Trophoblast cell (in vitro differentiated cells and primary cell): ENCODE data around the gene TCERG1L.

Experiments used
- DNase-seq, 2 donors: peaks; one replicate each; pipeline ENCODE4 v3.0.0-alpha.2; 2016
- H2AFZ ChIP-seq: 2 replicates; pipeline ENCODE4 v1.6.1; 2013; ENCODE audit warnings: low read length, moderate library complexity, mild to moderate bottlenecking; ENCODE audit not compliant: insufficient read depth, poor library complexity
- H2AK5ac ChIP-seq: 2 replicates; pipeline ENCODE4 v1.6.1; 2013; ENCODE audit warnings: mild to moderate bottlenecking, low read length
- H2BK120ac ChIP-seq: 2 replicates; pipeline ENCODE4 v1.6.1; 2013; ENCODE audit warnings: low read length, mild to moderate bottlenecking, moderate library complexity; ENCODE audit not compliant: insufficient read depth, poor library complexity
- H2BK12ac ChIP-seq: 2 replicates; pipeline ENCODE4 v1.6.1; 2013; ENCODE audit warnings: mild to moderate bottlenecking, low read length, moderate library complexity
- H2BK5ac ChIP-seq: 2 replicates; pipeline ENCODE4 v1.6.1; 2013; ENCODE audit warnings: low read length, low read depth, moderate library complexity, mild to moderate bottlenecking; ENCODE audit not compliant: poor library complexity
- H3K14ac ChIP-seq: 2 replicates; pipeline ENCODE4 v1.6.1; 2013; ENCODE audit warnings: mild to moderate bottlenecking, low read length
- H3K18ac ChIP-seq: 2 replicates; pipeline ENCODE4 v1.6.1; 2013; ENCODE audit warnings: mild to moderate bottlenecking, low read length
- H3K23ac ChIP-seq: 2 replicates; pipeline ENCODE4 v1.6.1; 2013; ENCODE audit warnings: low read length
- H3K27ac ChIP-seq: 2 replicates; pipeline ENCODE4 v1.5.1; 2013; ENCODE audit warnings: low read depth, mild to moderate bottlenecking, inconsistent platforms, low read length, moderate library complexity
- H3K27me3 ChIP-seq: 2 replicates; pipeline ENCODE4 v1.6.1; 2013; ENCODE audit warnings: inconsistent platforms, mild to moderate bottlenecking, low read length, moderate library complexity; ENCODE audit not compliant: insufficient read depth
- H3K36me3 ChIP-seq, 2 experiments: 1 replicate in 1 of 2; 2 replicates in 1 of 2; pipeline ENCODE4 v1.6.1; 2013; ENCODE audit warnings: low read length in 2 of 2, mild to moderate bottlenecking in 2 of 2, moderate library complexity in 1 of 2; ENCODE audit not compliant: insufficient read depth in 2 of 2, control insufficient read depth in 1 of 2
- H3K4ac ChIP-seq: 2 replicates; pipeline ENCODE4 v1.6.1; 2013; ENCODE audit warnings: low read depth, mild to moderate bottlenecking, low read length, moderate library complexity
- H3K4me1 ChIP-seq, 2 experiments: 1 replicate in 1 of 2; 2 replicates in 1 of 2; pipeline ENCODE4 v1.6.1; 2013; ENCODE audit warnings: low read length in 2 of 2, mild to moderate bottlenecking in 2 of 2, moderate library complexity in 1 of 2; ENCODE audit not compliant: insufficient read depth in 2 of 2, control insufficient read depth in 1 of 2
- H3K4me2 ChIP-seq: 2 replicates; pipeline ENCODE4 v1.6.1; 2013; ENCODE audit warnings: inconsistent platforms, mild to moderate bottlenecking, low read length, moderate library complexity
- H3K4me3 ChIP-seq: 2 replicates; pipeline ENCODE4 v1.5.1; 2013; ENCODE audit warnings: mild to moderate bottlenecking, low read depth, low read length, inconsistent platforms
- H3K79me1 ChIP-seq: one replicate; pipeline ENCODE4 v1.6.1; 2013; ENCODE audit warnings: low read length
- H3K79me2 ChIP-seq: 2 replicates; pipeline ENCODE4 v1.6.1; 2013; ENCODE audit warnings: low read length, mild to moderate bottlenecking; ENCODE audit not compliant: control insufficient read depth, insufficient read depth, poor library complexity
- H3K9ac ChIP-seq: 2 replicates; pipeline ENCODE4 v1.6.1; 2013; ENCODE audit warnings: mild to moderate bottlenecking, low read length
- H3K9me3 ChIP-seq: 2 replicates; pipeline ENCODE4 v1.6.1; 2013; ENCODE audit warnings: low read depth, mild to moderate bottlenecking, control low read depth, inconsistent platforms, low read length; ENCODE audit not compliant: insufficient read depth
- H4K12ac ChIP-seq: 2 replicates; pipeline ENCODE4 v1.6.1; 2013; ENCODE audit warnings: low read depth, mild to moderate bottlenecking, low read length, moderate library complexity
- H4K8ac ChIP-seq: 2 replicates; pipeline ENCODE4 v1.6.1; 2013; ENCODE audit warnings: low read depth, mild to moderate bottlenecking, low read length, moderate library complexity
- H4K91ac ChIP-seq: one replicate; pipeline ENCODE4 v1.6.1; 2013; ENCODE audit warnings: low read depth, mild to moderate bottlenecking, low read length, moderate library complexity
- WGBS: extraction: QIAGEN DNeasy Blood & Tissue Kit; methylation state at CpG from one replicate; pipeline ENCODE4 v1.1.7; 2013; ENCODE audit warnings: missing lambda C conversion rate; ENCODE audit not compliant: insufficient read length, insufficient coverage; ENCODE audit errors: extremely low coverage; 5-methylcytosine and 5-hydroxymethylcytosine counted together

TCERG1L gene

DNA sequence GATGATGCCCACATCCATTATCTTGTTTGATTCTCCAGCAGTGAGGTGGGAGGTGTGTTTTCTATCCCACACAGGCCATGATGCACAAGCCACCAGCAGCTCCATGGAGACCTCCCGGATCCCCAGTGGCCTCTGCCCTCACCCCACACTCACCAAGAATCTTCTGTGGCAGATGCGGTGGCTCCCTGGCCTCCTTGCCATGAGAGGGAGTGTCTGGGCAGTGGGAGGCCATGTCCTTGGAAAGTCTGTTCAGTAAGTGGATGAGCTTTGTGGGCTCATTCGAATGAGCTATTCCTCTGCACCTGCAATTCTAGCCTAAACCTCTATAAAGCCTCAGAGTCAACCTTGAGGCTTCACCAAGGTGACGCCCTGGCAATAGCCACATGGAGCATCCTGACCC, 243.8 kb downstream of the TCERG1L start:
- DNase-seq: no peak
- no peak overlapping the region for H3K4me3 ChIP-seq
- no CpG with 5 or more reads among the region's 4 CpGs for WGBS

GRCh38 chr10:131065673-131066305, 245.7 kb downstream of the TCERG1L start:
- WGBS: no CpG with 5 or more reads among the region's 5 CpGs

More for the DNA sequence above, 243.8 kb downstream of the TCERG1L start:
- H3K79me2 ChIP-seq: no peaks in the 10 kb centered on the region
- H2AK5ac ChIP-seq: no peak overlapping the region
- no peak overlapping the region for H3K18ac ChIP-seq
- H4K91ac ChIP-seq: no peak overlapping the region
- no peak overlapping the region for H4K12ac ChIP-seq
- no peaks in the 10 kb centered on the region for H3K27me3 ChIP-seq
- no peaks in the 10 kb centered on the region for H3K36me3 ChIP-seq
- no peak overlapping the region for H2BK12ac ChIP-seq
- no peak overlapping the region for H4K8ac ChIP-seq
- H3K9me3 ChIP-seq: peaks cover 1% of the 10 kb centered on the region
- H3K4ac ChIP-seq: no peak overlapping the region
- no peak overlapping the region for H3K9ac ChIP-seq
- H3K4me1 ChIP-seq: no peaks in the 10 kb centered on the region
- no peak overlapping the region for H2AFZ ChIP-seq
- H2BK5ac ChIP-seq: no peak overlapping the region
- H2BK120ac ChIP-seq: no peak overlapping the region
- no peak overlapping the region for H3K14ac ChIP-seq
- peaks cover 2% of the 10 kb centered on the region for H3K79me1 ChIP-seq
- H3K23ac ChIP-seq: no peak overlapping the region
- H3K4me2 ChIP-seq: no peak overlapping the region
- H3K27ac ChIP-seq: no peak overlapping the region

GRCh38 chr10:131063311-131063710, 248.2 kb downstream of the TCERG1L start:
- H4K8ac ChIP-seq: no peak overlapping the region
- no peak overlapping the region for H3K18ac ChIP-seq
- H3K79me1 ChIP-seq: no peaks in the 10 kb centered on the region
- H3K4ac ChIP-seq: no peak overlapping the region
- H3K27ac ChIP-seq: no peak overlapping the region
- H4K91ac ChIP-seq: no peak overlapping the region
- H3K4me1 ChIP-seq: no peaks in the 10 kb centered on the region
- no peak overlapping the region for H2AFZ ChIP-seq
- H3K4me3 ChIP-seq: no peak overlapping the region
- DNase-seq: no peak
- no peak overlapping the region for H3K14ac ChIP-seq
- no peak overlapping the region for H4K12ac ChIP-seq
- H3K36me3 ChIP-seq: no peaks in the 10 kb centered on the region
- H2BK120ac ChIP-seq: no peak overlapping the region
- H2BK12ac ChIP-seq: no peak overlapping the region
- peaks cover 1% of the 10 kb centered on the region for H3K9me3 ChIP-seq
- no peak overlapping the region for H3K23ac ChIP-seq
- WGBS: no CpG with 5 or more reads among the region's 2 CpGs
- H3K27me3 ChIP-seq: no peaks in the 10 kb centered on the region
- H2BK5ac ChIP-seq: no peak overlapping the region
- H2AK5ac ChIP-seq: no peak overlapping the region
- H3K4me2 ChIP-seq: no peak overlapping the region
- no peak overlapping the region for H3K9ac ChIP-seq
- no peaks in the 10 kb centered on the region for H3K79me2 ChIP-seq

More at GRCh38 chr10:131065673-131066305, 245.7 kb downstream of the TCERG1L start:
- no peak overlapping the region for H3K4ac ChIP-seq
- H3K27ac ChIP-seq: no peak overlapping the region
- no peak for DNase-seq
- no peak overlapping the region for H4K8ac ChIP-seq
- no peak overlapping the region for H2BK120ac ChIP-seq
- no peaks in the 10 kb centered on the region for H3K36me3 ChIP-seq
- H3K79me1 ChIP-seq: peaks cover under 1% of the 10 kb centered on the region
- no peak overlapping the region for H4K12ac ChIP-seq
- no peak overlapping the region for H3K4me2 ChIP-seq
- H2AK5ac ChIP-seq: no peak overlapping the region
- no peak overlapping the region for H2BK12ac ChIP-seq
- no peak overlapping the region for H3K14ac ChIP-seq
- H2BK5ac ChIP-seq: no peak overlapping the region
- peaks cover 1% of the 10 kb centered on the region for H3K9me3 ChIP-seq
- no peak overlapping the region for H3K4me3 ChIP-seq
- no peaks in the 10 kb centered on the region for H3K27me3 ChIP-seq
- H3K4me1 ChIP-seq: no peaks in the 10 kb centered on the region
- no peak overlapping the region for H2AFZ ChIP-seq
- H3K18ac ChIP-seq: no peak overlapping the region
- H3K79me2 ChIP-seq: no peaks in the 10 kb centered on the region
- no peak overlapping the region for H3K9ac ChIP-seq
- H4K91ac ChIP-seq: no peak overlapping the region
- H3K23ac ChIP-seq: no peak overlapping the region

DNA sequence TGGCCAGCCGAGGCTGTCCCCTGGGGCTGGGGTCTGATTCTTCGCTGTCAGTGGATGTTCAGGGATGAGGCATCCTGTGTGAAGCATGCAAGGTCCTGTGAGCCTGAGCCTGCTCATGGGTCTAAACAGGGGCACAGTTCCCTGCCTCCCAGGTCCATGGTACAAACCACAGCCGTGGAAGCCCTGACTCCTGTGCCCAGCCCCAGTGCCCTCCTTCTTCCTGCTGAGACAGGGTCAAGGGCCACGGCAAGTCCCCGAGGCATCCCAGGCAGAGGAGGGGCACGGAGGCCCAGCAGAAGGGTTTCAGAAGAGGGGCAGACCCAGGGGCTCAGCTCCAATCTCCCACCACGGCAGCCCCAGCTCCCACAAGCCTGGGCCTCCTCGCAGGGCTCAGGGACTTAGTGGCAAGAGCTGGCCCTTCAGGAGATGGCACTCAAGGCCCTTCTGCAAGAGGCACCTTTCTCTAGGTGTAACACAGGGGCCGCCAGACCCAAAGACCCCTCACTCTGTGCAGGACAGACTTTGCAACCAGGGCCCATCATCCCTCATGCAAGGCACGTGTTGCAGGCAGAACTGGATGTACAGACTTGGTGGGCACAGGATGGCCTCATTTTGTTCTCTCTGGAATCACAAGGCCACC, 248.8 kb downstream of the TCERG1L start:
- Histone ChIP-seq H3K18ac (no peak overlapping the region), H3K36me3 (no peaks in the 10 kb centered on the region), H3K79me1 (no peaks in the 10 kb centered on the region), H2BK5ac (no peak overlapping the region), H3K27me3 (no peaks in the 10 kb centered on the region), H2BK12ac (no peak overlapping the region), H2AK5ac (no peak overlapping the region), H3K4me2 (no peak overlapping the region), H3K9ac (no peak overlapping the region), H3K4me3 (no peak overlapping the region), H3K14ac (no peak overlapping the region), H3K27ac (no peak overlapping the region), H3K4me1 (no peaks in the 10 kb centered on the region), H3K9me3 (peaks cover 1% of the 10 kb centered on the region), H2AFZ (no peak overlapping the region), H4K8ac (no peak overlapping the region), H3K79me2 (no peaks in the 10 kb centered on the region), H2BK120ac (no peak overlapping the region), H4K91ac (no peak overlapping the region), H3K23ac (no peak overlapping the region), H3K4ac (no peak overlapping the region), H4K12ac (no peak overlapping the region)
- no peak for DNase-seq
- WGBS: no CpG with 5 or more reads among the region's 10 CpGs
